ENCODE results near the gene TACC3.

DNA sequence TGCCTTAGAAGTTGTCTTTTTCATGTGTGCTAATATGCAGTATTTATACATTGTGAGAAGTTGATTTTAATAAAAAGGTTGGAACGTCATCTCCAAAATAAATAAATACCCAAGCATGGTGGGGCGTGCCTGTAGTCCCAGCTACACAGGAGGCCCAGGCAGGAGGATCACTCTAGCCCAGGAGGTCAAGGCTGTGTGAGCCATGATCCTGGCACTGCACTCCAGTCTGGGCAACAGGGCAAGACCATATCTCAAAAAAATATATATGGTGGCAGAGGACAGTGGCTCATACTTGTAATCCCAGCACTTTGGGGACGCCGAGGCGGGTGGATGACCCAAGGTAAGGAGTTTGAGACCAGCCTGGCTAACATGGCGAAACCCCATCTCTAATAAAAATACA, 15.6 kb upstream of the TACC3 start:
- TF ChIP-seq FOXA1 (IDR thresholded peaks at IDR 0.05) (no peak), FOXM1 (IDR thresholded peaks at IDR 0.05; ENCODE audit: borderline replicate concordance) (no peak)

All from HEK293T (cell line).